ENCODE data around the gene GPN2.

DNA sequence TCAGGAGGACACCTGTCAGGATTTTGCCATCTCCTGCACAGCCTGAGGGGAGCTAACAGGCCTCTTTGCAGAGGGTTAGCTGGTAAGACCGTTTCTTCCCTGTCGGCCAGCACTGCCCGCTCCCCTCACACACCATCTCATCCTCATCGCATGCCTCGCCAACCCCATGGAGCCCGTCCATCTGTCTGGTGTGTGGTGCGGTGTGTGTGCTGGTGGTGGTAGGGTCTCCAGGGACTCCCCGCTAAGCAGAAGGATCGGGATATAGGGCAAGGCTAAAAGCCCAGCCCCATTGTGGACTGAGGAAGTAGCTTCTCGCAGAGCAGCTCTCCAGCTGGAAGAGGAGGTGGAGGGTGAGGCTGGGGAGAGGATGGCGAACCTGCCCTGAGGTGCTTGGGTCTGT is 33.9 kb downstream of the GPN2 start:
- TF ChIP-seq, protein P1, sequence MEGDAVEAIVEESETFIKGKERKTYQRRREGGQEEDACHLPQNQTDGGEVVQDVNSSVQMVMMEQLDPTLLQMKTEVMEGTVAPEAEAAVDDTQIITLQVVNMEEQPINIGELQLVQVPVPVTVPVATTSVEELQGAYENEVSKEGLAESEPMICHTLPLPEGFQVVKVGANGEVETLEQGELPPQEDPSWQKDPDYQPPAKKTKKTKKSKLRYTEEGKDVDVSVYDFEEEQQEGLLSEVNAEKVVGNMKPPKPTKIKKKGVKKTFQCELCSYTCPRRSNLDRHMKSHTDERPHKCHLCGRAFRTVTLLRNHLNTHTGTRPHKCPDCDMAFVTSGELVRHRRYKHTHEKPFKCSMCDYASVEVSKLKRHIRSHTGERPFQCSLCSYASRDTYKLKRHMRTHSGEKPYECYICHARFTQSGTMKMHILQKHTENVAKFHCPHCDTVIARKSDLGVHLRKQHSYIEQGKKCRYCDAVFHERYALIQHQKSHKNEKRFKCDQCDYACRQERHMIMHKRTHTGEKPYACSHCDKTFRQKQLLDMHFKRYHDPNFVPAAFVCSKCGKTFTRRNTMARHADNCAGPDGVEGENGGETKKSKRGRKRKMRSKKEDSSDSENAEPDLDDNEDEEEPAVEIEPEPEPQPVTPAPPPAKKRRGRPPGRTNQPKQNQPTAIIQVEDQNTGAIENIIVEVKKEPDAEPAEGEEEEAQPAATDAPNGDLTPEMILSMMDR (conservative IDR thresholded peaks at IDR 0.05), result no peak
- TF ChIP-seq EZH2 (IDR thresholded peaks at IDR 0.05; ENCODE audit: low read depth), result no peak

Measured in PC-9 (cell line).